Fibroblast of pulmonary artery (primary cell): ENCODE measurements around the gene SH3PXD2A.

Experiments
- DNase-seq: peaks from one replicate; pipeline ENCODE4 v3.0.0-alpha.2; 2010; ENCODE audit warnings: low read depth
- H3K4me3 ChIP-seq: replicated peaks from 2 replicates; pipeline ENCODE4 v1.5.1; 2011; ENCODE audit warnings: low read depth, mild to moderate bottlenecking, control low read depth, low read length, moderate library complexity
- TF ChIP-seq, protein P1 (sequence below): IDR thresholded peaks from 2 replicates; pipeline ENCODE4 v1.5.1; 2011; ENCODE audit warnings: mild to moderate bottlenecking, control low read depth, low read length, inconsistent platforms; ENCODE audit errors: missing control alignments

SH3PXD2A gene

DNA sequence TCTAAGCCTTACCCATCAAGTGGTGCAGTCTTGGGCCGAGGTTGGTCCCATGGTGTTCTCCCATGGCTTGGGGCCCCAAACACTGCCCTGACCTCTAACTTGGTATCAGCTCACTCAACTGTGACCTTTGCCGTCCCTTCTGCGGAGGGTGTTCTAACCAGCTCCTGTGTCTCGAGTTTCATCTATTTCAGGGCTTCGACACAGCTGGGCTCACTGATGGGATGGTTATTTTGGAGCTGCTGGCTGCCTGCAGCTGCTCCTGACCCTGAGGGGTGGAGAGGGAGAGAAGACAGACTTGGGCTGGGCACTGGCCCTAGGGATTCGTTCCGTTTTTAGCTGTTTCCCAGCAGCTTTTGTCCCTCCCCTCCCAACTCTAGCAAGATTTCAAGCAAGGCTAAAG is 274.9 kb downstream of the SH3PXD2A start:
- DNase-seq: no peak
- TF ChIP-seq, protein P1, sequence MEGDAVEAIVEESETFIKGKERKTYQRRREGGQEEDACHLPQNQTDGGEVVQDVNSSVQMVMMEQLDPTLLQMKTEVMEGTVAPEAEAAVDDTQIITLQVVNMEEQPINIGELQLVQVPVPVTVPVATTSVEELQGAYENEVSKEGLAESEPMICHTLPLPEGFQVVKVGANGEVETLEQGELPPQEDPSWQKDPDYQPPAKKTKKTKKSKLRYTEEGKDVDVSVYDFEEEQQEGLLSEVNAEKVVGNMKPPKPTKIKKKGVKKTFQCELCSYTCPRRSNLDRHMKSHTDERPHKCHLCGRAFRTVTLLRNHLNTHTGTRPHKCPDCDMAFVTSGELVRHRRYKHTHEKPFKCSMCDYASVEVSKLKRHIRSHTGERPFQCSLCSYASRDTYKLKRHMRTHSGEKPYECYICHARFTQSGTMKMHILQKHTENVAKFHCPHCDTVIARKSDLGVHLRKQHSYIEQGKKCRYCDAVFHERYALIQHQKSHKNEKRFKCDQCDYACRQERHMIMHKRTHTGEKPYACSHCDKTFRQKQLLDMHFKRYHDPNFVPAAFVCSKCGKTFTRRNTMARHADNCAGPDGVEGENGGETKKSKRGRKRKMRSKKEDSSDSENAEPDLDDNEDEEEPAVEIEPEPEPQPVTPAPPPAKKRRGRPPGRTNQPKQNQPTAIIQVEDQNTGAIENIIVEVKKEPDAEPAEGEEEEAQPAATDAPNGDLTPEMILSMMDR: no peak
- no peak overlapping the region for H3K4me3 ChIP-seq

- H3K4me3 ChIP-seq: no peak overlapping the region
- TF ChIP-seq, protein P1: no peak
- DNase-seq: no peak
Observed at GRCh38 chr10:103580011-103580410, 275.4 kb downstream of the SH3PXD2A start.

GRCh38 chr10:103578782-103579382 is 276.5 kb downstream of the SH3PXD2A start:
- no peak for DNase-seq
- H3K4me3 ChIP-seq: no peak overlapping the region
- TF ChIP-seq, protein P1: no peak

DNA sequence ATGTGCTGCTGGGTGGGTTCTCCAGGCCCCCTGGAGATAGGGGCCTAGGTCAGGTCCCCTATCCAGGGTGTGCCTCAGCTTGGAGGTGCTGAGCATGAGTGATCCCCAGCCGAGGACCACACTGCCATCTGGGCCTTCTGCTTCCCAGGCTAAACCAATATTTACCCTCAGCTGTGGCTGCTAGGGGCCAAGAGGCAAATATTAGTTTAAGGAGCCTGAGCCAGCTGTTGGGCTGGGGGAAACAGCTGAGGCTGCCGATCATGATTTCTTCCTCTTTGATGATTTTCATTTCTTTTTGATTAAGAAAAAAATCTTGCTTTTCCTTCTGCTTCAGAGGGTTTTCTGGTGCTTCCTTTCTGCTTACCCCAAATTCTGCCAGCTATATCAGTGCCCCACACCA is 278.5 kb downstream of the SH3PXD2A start:
- TF ChIP-seq, protein P1: no peak
- DNase-seq: no peak

DNA sequence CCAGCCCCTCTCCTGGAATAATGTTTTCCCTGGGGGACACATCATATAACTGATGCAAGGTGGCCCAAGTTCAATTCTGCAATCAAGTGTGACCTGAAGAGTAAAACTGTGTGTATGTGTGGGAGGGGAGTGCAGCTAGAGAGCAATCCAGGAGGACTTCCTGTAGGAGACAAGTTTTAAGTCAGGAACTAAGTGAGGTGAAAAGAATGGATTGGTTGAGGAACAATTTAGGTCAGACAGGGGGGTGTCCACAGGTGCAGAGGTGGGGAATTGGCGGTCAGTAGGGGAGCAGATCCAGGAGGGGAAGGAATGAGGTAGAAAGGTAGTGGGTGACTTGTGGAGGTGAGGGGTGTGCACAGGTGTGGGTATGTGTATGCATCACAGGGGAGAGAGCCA is 279.3 kb downstream of the SH3PXD2A start:
- no peak for DNase-seq
- H3K4me3 ChIP-seq: no peak overlapping the region
- TF ChIP-seq, protein P1: no peak

More for the DNA sequence above, 278.5 kb downstream of the SH3PXD2A start:
- H3K4me3 ChIP-seq: no peak overlapping the region

DNA sequence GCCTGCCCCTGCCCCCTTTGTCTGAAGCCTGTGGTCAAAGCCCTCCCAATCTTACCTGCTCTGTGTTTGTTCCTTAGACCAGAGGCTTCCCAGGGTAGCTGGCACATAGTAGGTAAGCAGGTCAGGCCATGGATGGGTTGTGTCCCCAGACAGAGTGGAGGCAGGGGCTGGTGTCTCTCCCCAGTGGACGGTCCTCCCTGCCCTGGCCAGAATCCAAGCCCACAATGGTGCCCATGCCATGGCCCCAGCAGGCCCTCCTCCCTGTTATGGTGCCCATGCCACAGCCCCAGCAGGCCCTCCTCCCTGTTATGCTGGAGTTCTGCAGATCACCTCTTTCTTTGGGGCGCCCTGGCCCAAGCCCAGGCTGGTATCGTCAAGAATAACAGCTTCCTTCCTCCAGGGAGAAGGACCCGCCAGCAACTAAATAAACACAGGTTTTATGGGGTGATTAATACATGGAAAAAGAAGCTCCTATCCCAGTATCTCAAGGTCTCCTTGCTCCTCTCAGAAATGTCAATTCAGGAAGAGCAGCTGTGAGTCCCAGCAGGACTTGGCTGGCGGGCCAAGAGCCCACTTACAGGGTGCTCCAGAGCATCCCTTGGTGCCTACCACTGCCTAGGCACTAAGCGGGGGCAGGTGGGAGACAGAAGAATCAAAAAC is 279.8 kb downstream of the SH3PXD2A start:
- no peak for DNase-seq

More for the DNA sequence above, 279.8 kb downstream of the SH3PXD2A start:
- H3K4me3 ChIP-seq: no peak overlapping the region
- TF ChIP-seq, protein P1: no peak
